Measurements from ENCODE around the gene RAB26. TPM values are rescaled to one million over a fixed set of nuclear protein-coding genes. Genes with fewer than 3 reads are reported as not detected.

RAB26 gene
- total RNA-seq, 4 donors from 2014 or later = not detected

DNA sequence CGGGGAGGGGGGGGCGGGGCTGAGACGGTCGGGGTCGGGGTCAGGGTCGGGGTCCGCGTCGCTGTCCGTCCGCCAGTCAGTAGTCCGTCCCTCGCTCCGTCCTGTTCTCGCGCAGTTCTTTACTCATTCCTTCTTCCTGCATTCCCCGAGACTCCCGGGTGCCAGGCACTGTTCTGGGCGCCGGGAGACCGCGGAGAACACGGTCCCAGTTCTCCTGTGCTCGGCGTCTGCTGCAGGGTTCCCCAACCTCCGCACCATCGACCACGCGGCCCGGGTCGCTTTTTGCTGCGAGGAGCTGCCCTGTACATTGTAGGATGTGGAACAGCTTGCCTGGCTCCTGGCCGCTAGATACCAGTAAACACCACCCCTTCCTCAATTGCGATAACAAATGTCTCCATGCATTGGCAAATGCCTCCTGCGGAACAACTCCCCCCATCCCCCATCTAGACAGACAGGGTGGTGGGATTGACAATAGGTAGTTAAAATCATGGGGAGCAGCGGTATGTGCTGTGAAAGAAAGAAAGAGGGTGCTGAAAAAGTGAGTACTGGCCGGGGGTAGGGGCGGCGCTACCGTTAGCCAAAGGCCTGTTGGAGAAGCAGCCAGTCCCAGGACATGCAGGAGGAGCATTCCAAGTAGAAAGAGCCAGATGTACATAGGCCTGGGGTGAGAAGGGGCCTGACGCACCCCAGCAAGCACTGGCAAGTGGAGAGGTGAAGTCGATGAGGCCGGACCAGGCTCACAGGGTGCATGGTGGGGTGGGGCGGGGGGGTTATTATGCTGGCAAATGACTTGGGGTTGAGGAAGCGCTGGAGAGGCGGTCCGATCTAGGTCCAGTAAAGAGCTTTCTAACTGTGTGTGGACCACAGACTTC is 7.8 kb downstream of the RAB26 start:
- DNase-seq (ENCODE audit: extremely low spot score) = no peak
- peaks cover 77 to 91% (median 89%) of the 10 kb centered on the region in 4 donors for H3K4me1 ChIP-seq
- TF ChIP-seq POLR2A (IDR thresholded peaks at IDR 0.05; ENCODE audit: low read depth) (no peak), POLR2AphosphoS5 (IDR thresholded peaks at IDR 0.05) (no peak), EP300 (IDR thresholded peaks at IDR 0.05) (no peak)
- TF ChIP-seq, protein P1, sequence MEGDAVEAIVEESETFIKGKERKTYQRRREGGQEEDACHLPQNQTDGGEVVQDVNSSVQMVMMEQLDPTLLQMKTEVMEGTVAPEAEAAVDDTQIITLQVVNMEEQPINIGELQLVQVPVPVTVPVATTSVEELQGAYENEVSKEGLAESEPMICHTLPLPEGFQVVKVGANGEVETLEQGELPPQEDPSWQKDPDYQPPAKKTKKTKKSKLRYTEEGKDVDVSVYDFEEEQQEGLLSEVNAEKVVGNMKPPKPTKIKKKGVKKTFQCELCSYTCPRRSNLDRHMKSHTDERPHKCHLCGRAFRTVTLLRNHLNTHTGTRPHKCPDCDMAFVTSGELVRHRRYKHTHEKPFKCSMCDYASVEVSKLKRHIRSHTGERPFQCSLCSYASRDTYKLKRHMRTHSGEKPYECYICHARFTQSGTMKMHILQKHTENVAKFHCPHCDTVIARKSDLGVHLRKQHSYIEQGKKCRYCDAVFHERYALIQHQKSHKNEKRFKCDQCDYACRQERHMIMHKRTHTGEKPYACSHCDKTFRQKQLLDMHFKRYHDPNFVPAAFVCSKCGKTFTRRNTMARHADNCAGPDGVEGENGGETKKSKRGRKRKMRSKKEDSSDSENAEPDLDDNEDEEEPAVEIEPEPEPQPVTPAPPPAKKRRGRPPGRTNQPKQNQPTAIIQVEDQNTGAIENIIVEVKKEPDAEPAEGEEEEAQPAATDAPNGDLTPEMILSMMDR (IDR thresholded peaks at IDR 0.05) = no peak

DNA sequence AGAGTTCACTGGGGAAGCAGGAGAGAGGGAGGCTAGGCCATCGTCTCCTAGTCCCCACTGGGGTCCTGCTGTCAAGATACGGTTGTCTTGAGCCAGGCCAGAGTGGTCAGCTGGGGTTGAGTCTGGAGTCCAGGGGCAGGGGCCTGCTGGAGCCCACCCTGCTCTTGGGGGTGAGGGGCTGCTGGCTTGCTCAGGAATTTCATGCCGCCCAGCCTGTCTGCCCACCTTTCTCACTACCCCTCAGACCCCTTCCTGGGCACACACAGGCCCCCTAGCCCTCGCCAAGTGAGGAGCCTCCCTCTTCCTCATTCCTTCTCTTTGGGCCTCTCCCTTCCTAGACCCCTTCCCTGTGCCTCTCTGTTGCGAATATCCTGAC is 8.4 kb downstream of the RAB26 start:
- no peaks in the 10 kb centered on the region for H3K9me3 ChIP-seq
- peak overlapping the region; percentile 90 to 96 (median 93) for H3K27ac ChIP-seq (replicated peaks in 1 of 4)
- TF ChIP-seq POLR2A (IDR thresholded peaks at IDR 0.05; ENCODE audit: low read depth) = no peak
- TF ChIP-seq, protein P1 (IDR thresholded peaks at IDR 0.05) = no peak
- TF ChIP-seq EP300 (IDR thresholded peaks at IDR 0.05) = no peak
- TF ChIP-seq POLR2AphosphoS5 (IDR thresholded peaks at IDR 0.05) = no peak
- 57% methylated on average over 5 of the region's 5 CpGs for WGBS
- intact Hi-C loops (cut with DNase I) = loop anchor here (5.0 kb wide), 1 partner anchor 95 kb away; the partner anchor contains the start of gene ECI1
- H3K27me3 ChIP-seq = no peaks in the 10 kb centered on the region
- peaks cover 0 to 5% (median 1%) of the 10 kb centered on the region in 4 donors for H3K36me3 ChIP-seq
- H3K4me3 ChIP-seq = peak overlapping the region; percentile 62 to 92 (median 71)
- H3K4me1 ChIP-seq = peaks cover 71 to 91% (median 89%) of the 10 kb centered on the region in 4 donors
- no peak for DNase-seq (ENCODE audit: extremely low spot score)

More for the DNA sequence above, 7.8 kb downstream of the RAB26 start:
- Histone ChIP-seq H3K27ac (replicated peaks in 1 of 4) (peak overlapping the region; percentile 90 to 96 (median 93)), H3K9me3 (no peaks in the 10 kb centered on the region), H3K4me3 (peak overlapping the region; percentile 62 to 92 (median 71)), H3K36me3 (peaks cover 0 to 11% (median 6%) of the 10 kb centered on the region in 4 donors), H3K27me3 (no peaks in the 10 kb centered on the region)
- 13% methylated on average over 12 of the region's 47 CpGs for WGBS
- intact Hi-C loops (cut with DNase I) = loop anchor here (5.0 kb wide), 1 partner anchor 96 kb away; the partner anchor contains the start of gene ECI1

DNA sequence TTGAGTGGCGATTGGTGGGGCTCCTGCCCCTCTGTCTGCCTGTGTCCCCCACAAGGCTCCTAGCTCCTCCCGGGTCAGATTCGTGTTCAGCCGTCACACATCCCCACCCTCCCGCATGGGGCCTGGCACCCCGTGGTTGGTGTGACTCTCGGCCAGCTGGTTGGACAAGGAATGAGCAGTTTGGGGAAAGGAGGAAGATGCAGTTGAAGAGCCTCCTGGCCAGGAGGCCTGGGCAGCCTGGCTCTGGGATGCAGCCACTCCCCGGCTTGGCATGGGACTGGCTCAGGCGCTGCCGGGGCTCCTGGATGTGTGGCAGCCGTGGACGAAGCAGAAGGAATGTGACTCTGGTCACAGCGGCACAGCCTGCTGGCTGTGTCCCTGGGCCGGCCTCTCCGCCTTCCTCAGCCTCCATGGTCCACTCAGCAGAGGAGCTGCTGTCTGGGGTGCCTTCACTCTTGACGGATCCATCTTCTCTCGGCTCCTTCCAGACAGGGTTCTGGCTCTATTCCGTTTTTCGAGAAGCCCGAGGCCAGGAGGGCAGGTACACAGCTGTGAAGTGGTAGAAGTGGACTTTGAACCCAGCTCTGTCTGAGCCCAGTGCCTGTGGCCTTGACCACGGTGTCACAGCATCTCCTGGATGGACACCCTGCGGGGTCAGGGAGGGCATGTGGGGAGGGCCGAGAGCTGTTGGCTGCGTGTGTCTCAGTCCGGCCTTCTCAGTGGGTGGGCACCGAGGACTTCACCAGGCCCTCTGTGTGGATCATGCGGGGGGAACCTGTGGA is 9.2 kb downstream of the RAB26 start:
- H3K27ac ChIP-seq (replicated peaks in 1 of 4) = peak overlapping the region; percentile 90 to 96 (median 93)
- no peaks in the 10 kb centered on the region for H3K36me3 ChIP-seq
- TF ChIP-seq, protein P1 (IDR thresholded peaks at IDR 0.05) = no peak
- peak; percentile 48 to 68 for TF ChIP-seq POLR2AphosphoS5 (IDR thresholded peaks at IDR 0.05)
- peak overlapping the region; percentile 13 to 92 (median 71) for H3K4me3 ChIP-seq
- DNase-seq (ENCODE audit: extremely low spot score) = no peak
- 55% methylated on average over 19 of the region's 27 CpGs for WGBS
- H3K27me3 ChIP-seq = no peaks in the 10 kb centered on the region
- no peaks in the 10 kb centered on the region for H3K9me3 ChIP-seq
- intact Hi-C loops (cut with DNase I) = loop anchor here (5.0 kb wide), 1 partner anchor 95 kb away; the partner anchor contains the start of gene ECI1
- peaks cover 63 to 91% (median 89%) of the 10 kb centered on the region in 4 donors for H3K4me1 ChIP-seq

DNA sequence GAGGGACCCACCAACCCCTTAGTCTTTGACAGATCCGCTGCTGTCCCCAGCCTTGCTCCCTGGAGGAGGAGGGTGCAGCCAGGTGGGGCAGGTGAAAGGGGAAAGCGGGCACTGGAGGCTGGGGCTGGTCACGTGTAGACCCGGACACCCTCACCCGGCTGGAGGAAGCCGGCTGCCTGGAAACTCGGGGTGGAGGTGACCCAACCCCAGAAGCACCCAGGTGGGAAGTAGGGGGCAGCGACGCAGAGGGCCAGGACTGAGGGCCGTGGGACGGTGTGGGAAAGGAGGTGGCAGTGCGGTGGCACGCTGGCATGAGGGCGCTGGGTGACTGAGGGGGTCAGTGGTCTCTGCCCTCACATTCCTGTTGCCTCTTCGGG is 9.8 kb downstream of the RAB26 start:
- peak overlapping the region; percentile 90 to 96 (median 93) for H3K27ac ChIP-seq (replicated peaks in 1 of 4)
- H3K9me3 ChIP-seq = no peaks in the 10 kb centered on the region
- H3K27me3 ChIP-seq = no peaks in the 10 kb centered on the region
- H3K4me1 ChIP-seq = peaks cover 57 to 91% (median 88%) of the 10 kb centered on the region in 4 donors
- H3K4me3 ChIP-seq = peak overlapping the region in 3 of 4 donors; percentile 2 to 63 (median 41)
- WGBS = 66% methylated on average over 15 of the region's 15 CpGs
- TF ChIP-seq EP300 (IDR thresholded peaks at IDR 0.05) = no peak
- TF ChIP-seq, protein P1 (IDR thresholded peaks at IDR 0.05) = no peak
- TF ChIP-seq POLR2AphosphoS5 (IDR thresholded peaks at IDR 0.05) = no peak
- TF ChIP-seq POLR2A (IDR thresholded peaks at IDR 0.05; ENCODE audit: low read depth) = no peak
- H3K36me3 ChIP-seq = peaks cover 0 to 3% (median under 1%) of the 10 kb centered on the region in 4 donors
- intact Hi-C loops (cut with DNase I) = loop anchor here (5.0 kb wide), 1 partner anchor 94 kb away; the partner anchor contains the start of gene ECI1
- DNase-seq (ENCODE audit: extremely low spot score) = no peak
